Limb (tissue), 2 donors: Measurements from ENCODE around the gene EFHC1.
"Not testable (repeated sequence)": the region's sequence is repeated elsewhere in the genome, so short reads cannot be mapped to it uniquely, and the experiment has no call there.

ENCODE experiments used
- DNase-seq, 2 donors: peaks; one replicate each; pipeline ENCODE4 v3.0.0-alpha.2; 2016; ENCODE audit errors: extremely low spot score in 2 of 2

EFHC1 gene

GRCh38 chr6:52419809-52420667 lies at the start of gene EFHC1:
Gene EFHC1 (plus strand): TSS chr6:52420342. CDS start chr6:52420411, 69 bp downstream.
- peak; percentile 99 to 100 for DNase-seq

DNA sequence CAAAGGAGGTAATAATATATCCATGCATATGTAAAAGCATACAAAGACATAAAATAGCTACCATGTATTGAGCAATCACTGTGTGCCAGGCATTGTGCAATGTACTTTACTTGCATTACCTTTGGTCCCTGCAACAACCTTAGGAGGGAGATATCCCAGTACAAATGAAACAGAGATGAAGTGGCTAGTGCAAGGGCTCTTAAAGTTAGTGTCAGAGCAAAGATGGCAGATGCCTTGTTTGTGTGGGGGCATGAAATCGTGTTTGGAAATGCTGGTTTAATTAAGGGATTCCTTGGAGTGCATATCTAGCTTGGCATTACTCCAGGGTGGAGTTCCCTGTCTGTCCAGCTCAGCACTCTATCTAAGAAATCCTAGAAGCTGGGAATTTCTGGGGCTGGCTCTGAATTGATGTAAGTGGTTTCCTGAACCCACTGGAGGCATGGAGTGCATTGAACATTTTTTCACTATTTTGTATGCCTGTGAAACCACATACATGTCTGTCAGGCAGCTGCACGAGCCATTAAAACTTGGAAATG lies 48.4 kb upstream of the EFHC1 start:
- DNase-seq = peak in 1 of 2 donors; percentile 34

DNA sequence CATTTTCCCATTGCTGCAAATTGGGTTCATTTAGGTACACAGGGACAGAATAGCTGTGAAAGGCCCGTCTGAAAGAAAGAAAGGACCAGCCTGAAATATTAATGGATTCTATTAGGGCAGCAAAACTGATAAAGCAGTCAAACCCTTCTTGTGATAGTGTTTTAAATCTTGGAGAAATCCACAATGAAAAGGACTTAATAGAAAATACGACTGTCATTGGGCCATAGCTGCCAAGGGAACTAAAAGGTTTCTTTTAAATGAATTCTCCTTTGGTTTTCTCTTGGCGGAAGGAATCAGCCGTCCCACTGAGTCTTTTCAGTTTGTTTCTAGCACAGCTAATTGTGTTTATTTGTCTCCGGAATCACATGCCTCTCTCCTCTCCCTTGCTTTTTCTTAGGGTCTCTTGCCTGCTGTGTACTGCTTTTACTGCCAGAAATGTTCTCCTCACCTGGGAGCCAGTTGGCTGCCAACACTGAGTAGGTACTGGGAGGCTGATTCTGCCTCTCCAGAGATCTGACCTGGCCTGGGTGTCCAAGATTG lies 46.9 kb upstream of the EFHC1 start:
- no peak for DNase-seq

- no peak for DNase-seq
Measured at GRCh38 chr6:52374247-52374646, 45.9 kb upstream of the EFHC1 start.

DNA sequence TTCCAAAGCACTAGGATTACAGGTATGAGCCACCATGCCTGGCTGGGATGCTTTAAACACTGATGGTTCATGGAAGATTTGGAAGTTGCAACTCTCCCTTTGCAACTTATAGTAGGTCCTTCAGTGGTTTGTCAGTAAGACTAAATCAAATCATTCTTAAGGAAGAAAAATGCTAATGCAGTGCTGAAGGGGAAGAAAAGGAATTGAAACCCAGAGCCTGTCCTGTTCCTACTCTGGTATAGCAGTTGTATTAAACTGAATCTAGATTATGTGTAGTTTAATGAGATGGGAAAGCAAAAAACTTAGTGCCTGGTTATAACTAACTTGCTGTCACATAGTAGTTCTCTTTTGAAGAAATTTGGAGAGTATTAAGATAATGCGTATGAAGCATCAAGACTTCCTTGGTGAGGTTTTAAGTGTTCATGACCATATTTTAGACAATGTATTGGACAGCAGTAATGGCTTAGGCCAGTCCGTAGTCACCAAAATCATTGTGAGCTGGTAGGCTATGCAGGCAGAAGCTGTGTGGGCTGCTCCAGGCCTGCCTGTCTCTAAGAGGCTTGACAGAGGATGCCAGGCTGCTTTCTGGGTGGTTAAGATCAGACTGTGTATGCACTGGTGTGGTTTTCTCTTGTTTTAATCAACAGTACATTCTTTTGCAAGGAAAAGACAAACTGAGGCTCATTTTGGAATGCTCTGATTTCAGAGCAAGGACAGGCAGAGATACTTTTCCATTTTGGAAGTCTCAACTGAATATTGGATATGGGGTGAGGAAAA lies 44.2 kb upstream of the EFHC1 start:
- DNase-seq = no peak

DNA sequence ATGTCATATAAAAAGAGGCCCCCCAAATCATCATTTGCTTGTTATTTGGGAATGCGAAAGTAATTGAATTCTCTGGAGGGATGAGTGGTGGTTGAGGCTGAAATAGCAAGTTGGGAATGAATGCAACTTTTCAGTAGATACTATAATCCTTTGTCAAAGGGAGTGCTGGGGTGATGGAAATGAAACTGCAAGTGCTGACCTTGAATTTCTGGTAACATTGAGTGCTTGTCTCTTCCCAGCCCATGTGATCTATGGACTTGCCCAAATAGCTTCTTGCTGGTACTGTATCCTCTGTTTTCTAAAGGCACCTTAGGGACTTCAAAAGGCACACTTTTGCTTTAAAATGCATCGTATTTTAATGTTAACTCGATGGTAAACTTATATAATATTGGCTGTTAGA lies 43.4 kb upstream of the EFHC1 start:
- no peak for DNase-seq

DNA sequence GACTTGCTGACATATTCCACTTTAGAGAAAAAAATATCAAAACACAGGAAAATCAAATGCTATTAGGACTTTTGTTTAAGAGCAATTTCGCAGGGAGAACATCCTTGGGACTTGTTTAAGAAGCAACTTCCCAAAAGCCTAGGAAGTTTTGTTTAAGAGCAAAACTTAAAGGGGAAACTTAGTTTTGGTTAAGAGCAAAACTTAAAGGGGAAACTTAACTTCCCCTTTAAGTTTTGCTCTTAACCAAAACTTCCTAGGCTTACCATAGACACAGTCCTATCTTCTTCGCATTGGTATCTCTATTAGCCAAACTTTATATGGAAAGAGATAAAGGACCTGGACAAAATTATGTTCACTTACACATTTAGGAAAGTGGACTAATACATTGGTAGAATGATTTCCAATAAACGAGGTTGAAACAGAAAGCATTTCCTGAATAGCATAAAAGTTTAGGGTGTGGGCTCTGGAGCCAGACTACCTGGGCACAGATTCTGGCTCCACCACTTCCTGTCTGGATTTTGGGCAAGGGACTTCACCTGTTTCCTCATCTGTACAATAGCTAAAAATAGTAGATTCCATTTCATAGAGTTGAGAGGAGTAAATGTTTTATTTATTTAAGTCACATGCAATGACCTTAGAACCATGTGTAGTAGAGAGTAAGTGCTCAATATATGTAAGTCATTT lies 42.5 kb upstream of the EFHC1 start:
- no peak for DNase-seq

DNA sequence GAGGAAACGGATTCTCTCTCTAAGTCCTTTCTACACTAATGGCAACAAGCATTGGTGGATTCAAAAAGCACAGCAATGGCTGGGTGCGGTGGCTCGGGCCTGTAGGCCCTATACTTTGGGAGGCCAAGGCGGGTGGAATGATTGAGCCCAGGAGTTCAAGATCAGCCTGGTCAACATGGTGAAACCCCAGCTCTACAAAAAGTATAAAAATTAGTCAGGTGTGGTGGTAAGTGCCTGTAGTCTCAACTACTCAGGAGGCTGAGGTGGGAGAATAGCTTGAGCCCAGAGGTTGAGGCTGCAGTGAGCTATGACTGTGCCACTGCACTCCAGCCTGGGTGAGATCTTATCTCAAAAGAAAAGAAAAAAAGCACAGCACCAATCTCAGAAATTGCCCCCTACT lies 38.9 kb upstream of the EFHC1 start:
- no peak for DNase-seq

GRCh38 chr6:52384145-52384766 lies 35.9 kb upstream of the EFHC1 start:
- no peak for DNase-seq

DNA sequence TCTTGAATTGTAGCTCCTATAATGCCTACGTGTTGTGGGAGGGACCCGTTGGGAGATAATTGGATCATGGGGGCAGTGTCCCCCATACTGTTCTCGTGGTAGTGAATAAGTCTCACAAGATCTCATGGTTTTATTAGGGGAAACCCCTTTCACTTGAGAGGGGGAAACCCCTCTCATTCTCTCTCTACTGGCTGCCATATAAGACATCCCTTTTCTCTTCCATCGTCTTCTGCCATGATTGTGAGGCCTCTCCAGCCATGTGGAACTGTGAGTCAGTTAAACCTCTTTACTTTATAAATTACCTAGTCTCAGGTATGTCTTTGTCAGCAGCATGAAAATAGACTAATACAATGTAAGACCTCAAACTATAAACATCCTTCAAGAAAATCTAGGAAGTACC lies 35.1 kb upstream of the EFHC1 start:
- DNase-seq = no peak

DNA sequence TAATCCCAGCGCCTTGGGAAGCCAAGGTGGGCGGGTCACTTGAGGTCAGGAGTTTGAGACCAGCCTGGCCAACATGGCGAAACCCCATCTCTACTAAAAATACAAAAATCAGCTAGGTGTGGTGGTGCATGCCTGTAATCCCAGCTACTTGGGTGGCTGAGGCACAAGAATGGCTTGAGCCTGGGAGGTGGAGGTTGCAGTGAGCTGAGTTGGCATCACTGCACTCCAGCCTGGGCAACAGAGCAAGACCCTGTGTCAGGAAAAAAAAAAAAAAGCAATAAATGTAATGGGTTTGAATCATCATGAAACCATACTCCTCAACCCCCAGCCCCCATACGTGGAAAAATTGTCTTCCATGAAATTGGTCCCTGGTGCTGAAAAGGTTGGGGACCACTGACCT lies 32.0 kb upstream of the EFHC1 start:
- DNase-seq = not testable (repeated sequence)

GRCh38 chr6:52388790-52389189 lies 31.4 kb upstream of the EFHC1 start:
- no peak for DNase-seq

DNA sequence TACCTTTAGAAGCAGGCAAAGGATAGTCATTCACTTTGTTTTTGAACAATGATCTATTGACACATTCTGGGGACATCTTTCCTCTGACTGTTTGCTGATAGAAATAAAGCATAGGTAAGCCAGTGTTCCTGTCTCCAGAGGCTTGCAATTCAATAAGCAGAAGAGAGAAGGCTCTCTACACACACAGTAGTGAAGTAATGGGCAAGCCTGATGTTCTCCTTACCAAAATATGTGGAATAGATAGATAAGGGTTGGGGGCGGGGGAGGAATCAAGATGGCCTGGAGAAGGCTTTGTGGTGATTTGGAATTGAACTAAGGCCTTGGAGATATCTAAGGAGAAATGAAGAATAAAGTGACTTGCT lies 30.9 kb upstream of the EFHC1 start:
- DNase-seq = no peak

- DNase-seq = no peak
Measured at GRCh38 chr6:52389626-52390360, 30.3 kb upstream of the EFHC1 start.

- no peak for DNase-seq
Measured at GRCh38 chr6:52390361-52390727, 29.8 kb upstream of the EFHC1 start.

- DNase-seq = no peak
Measured at GRCh38 chr6:52391599-52391998, 28.5 kb upstream of the EFHC1 start.

- DNase-seq = no peak
Measured at GRCh38 chr6:52392944-52393343, 27.2 kb upstream of the EFHC1 start.

GRCh38 chr6:52393780-52394179 lies 26.4 kb upstream of the EFHC1 start:
- no peak for DNase-seq

- DNase-seq = no peak
Measured at GRCh38 chr6:52394251-52394666, 25.9 kb upstream of the EFHC1 start.

DNA sequence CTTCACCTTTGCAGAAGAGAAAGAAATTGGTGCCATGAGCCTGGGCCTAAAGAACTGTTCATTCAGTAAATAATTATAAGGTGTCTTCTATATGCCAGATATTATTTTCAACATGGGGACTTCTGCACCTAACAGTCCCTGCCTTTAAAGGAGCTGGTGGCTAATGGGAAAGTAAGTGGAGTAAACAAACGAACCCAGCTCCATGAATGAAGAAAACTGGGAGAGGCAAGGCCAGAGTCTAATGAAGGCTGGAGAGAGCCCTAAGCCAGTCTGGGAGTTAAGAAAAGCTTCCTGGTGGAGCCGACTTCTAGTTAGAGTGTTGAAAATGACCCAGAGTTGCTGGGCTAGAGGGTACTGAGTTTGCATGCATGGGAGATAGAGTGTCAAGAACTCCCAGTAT lies 24.2 kb upstream of the EFHC1 start:
- DNase-seq = no peak
